Gastroesophageal sphincter (tissue), 3 donors: ENCODE measurements around the gene TTC39C.
"Not testable (repeated sequence)": the region's sequence is repeated elsewhere in the genome, so short reads cannot be mapped to it uniquely, and the experiment has no call there.

Experiments used
- CTCF ChIP-seq, 4 experiments: fragments of 200-600 bp in 2 of 4; fragments of 450-650 bp in 2 of 4; sonication (generic) in 1 of 4; IDR thresholded peaks; one replicate each; pipeline ENCODE4 v1.5.1; 2017 to 2019; ENCODE audit warnings: antibody characterized with exemption in 4 of 4, mild to moderate bottlenecking in 2 of 4, moderate library complexity in 2 of 4
- EP300 ChIP-seq: sonication (generic); formaldehyde crosslinking; IDR thresholded peaks from one replicate; pipeline ENCODE4 v1.6.1; 2017; ENCODE audit warnings: antibody characterized with exemption, mild to moderate bottlenecking
- POLR2A ChIP-seq, 2 donors: fragments of 450-650 bp; IDR thresholded peaks; one replicate each; pipeline ENCODE4 v1.6.1; 2017; ENCODE audit warnings: antibody characterized with exemption in 2 of 2, mild to moderate bottlenecking in 2 of 2, moderate library complexity in 1 of 2
- POLR2AphosphoS5 ChIP-seq: sonication (generic); formaldehyde crosslinking; IDR thresholded peaks from one replicate; pipeline ENCODE4 v1.6.1; 2017; ENCODE audit warnings: antibody characterized with exemption

GRCh38 chr18:24149591-24149990 lies 135.0 kb downstream of the TTC39C start:
- TF ChIP-seq EP300; POLR2A (IDR thresholded peaks at IDR 0.05); CTCF (IDR thresholded peaks at IDR 0.05); POLR2AphosphoS5: not testable (repeated sequence)
